Fibroblast of lung (primary cell): ENCODE results near the gene XPNPEP3.

Experiments used
- CTCF ChIP-seq, 2 donors: IDR thresholded peaks in 1 of 2; conservative IDR thresholded peaks in 1 of 2; 1 replicate in 1 of 2; 2 replicates in 1 of 2; pipeline ENCODE4 v1.5.1; 2011 to 2012; ENCODE audit warnings: low read length in 2 of 2, control low read depth in 1 of 2, inconsistent platforms in 1 of 2, low read depth in 1 of 2, mild to moderate bottlenecking in 1 of 2
- EZH2 ChIP-seq: IDR thresholded peaks from 2 replicates; pipeline ENCODE4 v1.5.1; 2012; ENCODE audit warnings: low read length, control low read depth, mild to moderate bottlenecking; ENCODE audit errors: missing control alignments

GRCh38 chr22:40958299-40958698 is 101.4 kb downstream of the XPNPEP3 start:
- TF ChIP-seq CTCF (conservative IDR thresholded peaks at IDR 0.05 in 1 of 2, IDR thresholded peaks at IDR 0.05 in 1 of 2; ENCODE audit: low read depth in 1 of 2, low read length in 2 of 2) (no peak), EZH2 (no peak)
